H9 (cell line): ENCODE data around the gene USP53. TPM values are rescaled to one million over a fixed set of nuclear protein-coding genes. Genes with fewer than 3 reads are reported as not detected.

Experiments
- DNase-seq: peaks from one replicate; pipeline ENCODE4 v3.0.0-alpha.2; 2017
- H2AFZ ChIP-seq: one replicate; pipeline ENCODE4 v1.6.1; 2013; ENCODE audit warnings: mild to moderate bottlenecking, low read length, control low read depth, moderate library complexity
- H2AK5ac ChIP-seq: 2 replicates; pipeline ENCODE4 v1.6.1; 2013; ENCODE audit warnings: low read length, control low read depth, mixed read lengths; ENCODE audit not compliant: insufficient read length
- H2BK120ac ChIP-seq: one replicate; pipeline ENCODE4 v1.6.1; 2013; ENCODE audit warnings: low read depth, mild to moderate bottlenecking, low read length, control low read depth, inconsistent platforms; ENCODE audit not compliant: poor library complexity, severe bottlenecking
- H2BK12ac ChIP-seq: 2 replicates; pipeline ENCODE4 v1.6.1; 2013; ENCODE audit warnings: low read length, control low read depth, mixed read lengths, low read depth; ENCODE audit not compliant: insufficient read length
- H2BK15ac ChIP-seq: 2 replicates; pipeline ENCODE4 v1.6.1; 2013; ENCODE audit warnings: low read depth, low read length, control low read depth
- H2BK20ac ChIP-seq: one replicate; pipeline ENCODE4 v1.6.1; 2013; ENCODE audit warnings: low read depth, mild to moderate bottlenecking, low read length, control low read depth, inconsistent platforms; ENCODE audit not compliant: poor library complexity, severe bottlenecking
- H2BK5ac ChIP-seq: 2 replicates; pipeline ENCODE4 v1.6.1; 2013; ENCODE audit warnings: low read length, control low read depth, mixed read lengths; ENCODE audit not compliant: insufficient read length
- H3K14ac ChIP-seq: 2 replicates; pipeline ENCODE4 v1.6.1; 2013; ENCODE audit warnings: low read length, control low read depth; ENCODE audit not compliant: insufficient read depth
- H3K18ac ChIP-seq: 2 replicates; pipeline ENCODE4 v1.6.1; 2013; ENCODE audit warnings: low read depth, mild to moderate bottlenecking, mixed read lengths, low read length, control low read depth; ENCODE audit not compliant: insufficient read length
- H3K23ac ChIP-seq: 2 replicates; pipeline ENCODE4 v1.6.1; 2013; ENCODE audit warnings: low read length, control low read depth, mixed read lengths, low read depth; ENCODE audit not compliant: insufficient read length
- H3K23me2 ChIP-seq: 2 replicates; pipeline ENCODE4 v1.6.1; 2013; ENCODE audit warnings: low read depth, mild to moderate bottlenecking, mixed read lengths, low read length, control low read depth; ENCODE audit not compliant: insufficient read length, poor library complexity, severe bottlenecking
- H3K27ac ChIP-seq: 2 replicates; pipeline ENCODE4 v1.5.1; 2013; ENCODE audit warnings: low read length, control low read depth, mixed read lengths, low read depth; ENCODE audit not compliant: insufficient read length
- H3K27me3 ChIP-seq: 2 replicates; pipeline ENCODE4 v1.6.1; 2013; ENCODE audit warnings: low read length, control low read depth, inconsistent platforms; ENCODE audit not compliant: insufficient read depth
- H3K4ac ChIP-seq: 2 replicates; pipeline ENCODE4 v1.6.1; 2013; ENCODE audit warnings: low read depth, mild to moderate bottlenecking, control low read depth, inconsistent platforms, low read length, moderate library complexity
- H3K4me1 ChIP-seq: 2 replicates; pipeline ENCODE4 v1.6.1; 2013; ENCODE audit warnings: low read length, control low read depth, inconsistent platforms; ENCODE audit not compliant: insufficient read depth
- H3K4me2 ChIP-seq: 2 replicates; pipeline ENCODE4 v1.6.1; 2013; ENCODE audit warnings: low read length, control low read depth, mixed read lengths; ENCODE audit not compliant: insufficient read length, insufficient read depth
- H3K56ac ChIP-seq: 2 replicates; pipeline ENCODE4 v1.6.1; 2013; ENCODE audit warnings: low read depth, mild to moderate bottlenecking, mixed read lengths, low read length, control low read depth; ENCODE audit not compliant: insufficient read length
- H3K79me1 ChIP-seq: 2 replicates; pipeline ENCODE4 v1.6.1; 2013; ENCODE audit warnings: low read depth, mild to moderate bottlenecking, moderate library complexity, low read length, control low read depth, inconsistent platforms; ENCODE audit not compliant: insufficient read depth, poor library complexity, severe bottlenecking
- H3K79me2 ChIP-seq: 2 replicates; pipeline ENCODE4 v1.6.1; 2013; ENCODE audit warnings: low read length, control low read depth, inconsistent platforms; ENCODE audit not compliant: insufficient read depth
- H3K9ac ChIP-seq: 2 replicates; pipeline ENCODE4 v1.6.1; 2013; ENCODE audit warnings: low read length, control low read depth, mixed read lengths; ENCODE audit not compliant: insufficient read length; ENCODE audit errors: extremely low read depth
- H3K9me3 ChIP-seq: one replicate; pipeline ENCODE4 v1.6.1; 2013; ENCODE audit warnings: low read depth, low read length, inconsistent platforms; ENCODE audit not compliant: control insufficient read depth
- H3T11ph ChIP-seq: one replicate; pipeline ENCODE4 v1.6.1; 2013; ENCODE audit warnings: mild to moderate bottlenecking, low read length, control low read depth, inconsistent platforms
- H4K20me1 ChIP-seq: one replicate; pipeline ENCODE4 v1.6.1; 2013; ENCODE audit not compliant: control insufficient read depth, insufficient read length, insufficient read depth
- H4K5ac ChIP-seq: 2 replicates; pipeline ENCODE4 v1.6.1; 2013; ENCODE audit warnings: low read depth, mild to moderate bottlenecking, mixed read lengths, low read length, control low read depth; ENCODE audit not compliant: insufficient read length
- H4K8ac ChIP-seq: replicated peaks from 2 replicates; pipeline ENCODE4 v1.6.1; 2013; ENCODE audit warnings: low read length, control low read depth, mixed read lengths, low read depth; ENCODE audit not compliant: insufficient read length
- H4K91ac ChIP-seq: 2 replicates; pipeline ENCODE4 v1.6.1; 2013; ENCODE audit warnings: low read depth, mild to moderate bottlenecking, moderate library complexity, mixed read lengths, low read length, control low read depth; ENCODE audit not compliant: insufficient read length
- H3K27ac Mint-ChIP-seq, 3 experiments: 2 replicates in 2 of 3; 3 replicates in 1 of 3; pipeline ENCODE4 v1.8.0; 2020 to 2021; ENCODE audit warnings: mixed read lengths in 3 of 3, mild to moderate bottlenecking in 1 of 3, moderate library complexity in 1 of 3
- H3K27me3 Mint-ChIP-seq: 2 replicates; pipeline ENCODE4 v1.8.0; 2021; ENCODE audit warnings: low read depth, mild to moderate bottlenecking, moderate library complexity, mixed read lengths
- H3K36me3 Mint-ChIP-seq, 3 experiments: 2 replicates in 2 of 3; 3 replicates in 1 of 3; pipeline ENCODE4 v1.8.0; 2020 to 2021; ENCODE audit warnings: low read depth in 3 of 3, mixed read lengths in 3 of 3; ENCODE audit not compliant: insufficient read depth in 1 of 3
- H3K4me1 Mint-ChIP-seq, 2 experiments: 2 replicates each; pipeline ENCODE4 v1.8.0; 2020; ENCODE audit warnings: mixed read lengths in 2 of 2
- H3K4me3 Mint-ChIP-seq, 2 experiments: 2 replicates in 1 of 2; 3 replicates in 1 of 2; pipeline ENCODE4 v1.8.0; 2020 to 2021; ENCODE audit warnings: mild to moderate bottlenecking in 2 of 2, mixed read lengths in 2 of 2, moderate library complexity in 1 of 2
- H3K9me3 Mint-ChIP-seq, 2 experiments: 2 replicates in 1 of 2; 3 replicates in 1 of 2; pipeline ENCODE4 v1.8.0; 2020; ENCODE audit warnings: mild to moderate bottlenecking in 2 of 2, mixed read lengths in 2 of 2, moderate library complexity in 1 of 2
- WGBS: extraction: QIAGEN DNeasy Blood & Tissue Kit; methylation state at CpG from one replicate; pipeline ENCODE4 v1.1.7; 2013; ENCODE audit warnings: missing lambda C conversion rate, low lambda C conversion rate, mixed read lengths; ENCODE audit not compliant: insufficient read length; ENCODE audit errors: extremely low coverage; 5-methylcytosine and 5-hydroxymethylcytosine counted together
- total RNA-seq: library from RNA; stranded (reverse); gene quantifications from 2 replicates; pipeline ENCODE4 v1.2.1, GENCODE V29; 2021
- TF ChIP-seq, protein P1 (sequence below): fragments of 200-600 bp; sonication (generic); conservative IDR thresholded peaks from 3 replicates; pipeline ENCODE4 v1.8.0; 2021; ENCODE audit warnings: antibody characterized with exemption, mild to moderate bottlenecking

USP53 gene
- total RNA-seq, 1 experiment from 2014 or later = 18.4 TPM

DNA sequence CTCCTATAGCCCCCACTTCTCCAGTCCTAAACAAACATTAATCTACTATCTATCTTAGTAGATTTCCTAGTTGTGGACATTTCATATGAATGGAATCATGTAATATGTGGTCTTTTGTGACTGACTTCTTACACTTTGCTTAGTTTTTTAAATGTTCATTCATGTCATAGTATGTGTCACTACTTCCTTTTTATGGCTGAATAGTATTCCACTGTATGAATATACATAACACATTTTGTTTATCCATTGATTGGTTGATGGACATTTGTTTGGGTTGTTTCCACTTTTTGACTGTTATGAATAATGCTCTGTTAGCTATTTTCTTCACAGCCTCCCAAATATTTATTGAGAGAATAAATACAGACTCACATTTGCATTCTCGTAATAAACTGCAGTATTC lies 19.8 kb downstream of the USP53 start:
- H3K79me2 ChIP-seq = no peaks in the 10 kb centered on the region
- no peak overlapping the region for H3K14ac ChIP-seq
- H4K5ac ChIP-seq = no peak overlapping the region
- H3K79me1 ChIP-seq = no peaks in the 10 kb centered on the region
- no peak overlapping the region for H2BK5ac ChIP-seq
- no peak overlapping the region for H3T11ph ChIP-seq
- H3K27ac ChIP-seq = no peak overlapping the region
- H3K4me1 Mint-ChIP-seq = peaks cover 0 to 7% of the 10 kb centered on the region in 2 experiments; a peak in 2 of 4 replicates
- H3K9me3 ChIP-seq = no peaks in the 10 kb centered on the region
- no peaks in the 10 kb centered on the region for H4K20me1 ChIP-seq
- H3K27me3 Mint-ChIP-seq = no peaks in the 10 kb centered on the region
- no peak overlapping the region for H2BK12ac ChIP-seq
- H3K23me2 ChIP-seq = no peaks in the 10 kb centered on the region
- no peak overlapping the region for H4K8ac ChIP-seq
- no peak overlapping the region for H2BK120ac ChIP-seq
- H3K9me3 Mint-ChIP-seq = no peaks in the 10 kb centered on the region
- H3K4me3 Mint-ChIP-seq = no peak overlapping the region
- DNase-seq = no peak
- no peak overlapping the region for H2AK5ac ChIP-seq
- H4K91ac ChIP-seq = no peak overlapping the region
- no peak overlapping the region for H2BK20ac ChIP-seq
- no peak overlapping the region for H3K23ac ChIP-seq
- no peak overlapping the region for H2BK15ac ChIP-seq
- H3K18ac ChIP-seq = no peak overlapping the region
- no peak overlapping the region for H3K9ac ChIP-seq
- no CpG with 5 or more reads among the region's 1 CpG for WGBS
- H3K4me1 ChIP-seq = no peaks in the 10 kb centered on the region
- H3K4ac ChIP-seq = no peak overlapping the region
- H3K36me3 Mint-ChIP-seq = peaks cover 3 to 13% (median 4%) of the 10 kb centered on the region in 3 experiments; a peak in 5 of 7 replicates
- TF ChIP-seq, protein P1, sequence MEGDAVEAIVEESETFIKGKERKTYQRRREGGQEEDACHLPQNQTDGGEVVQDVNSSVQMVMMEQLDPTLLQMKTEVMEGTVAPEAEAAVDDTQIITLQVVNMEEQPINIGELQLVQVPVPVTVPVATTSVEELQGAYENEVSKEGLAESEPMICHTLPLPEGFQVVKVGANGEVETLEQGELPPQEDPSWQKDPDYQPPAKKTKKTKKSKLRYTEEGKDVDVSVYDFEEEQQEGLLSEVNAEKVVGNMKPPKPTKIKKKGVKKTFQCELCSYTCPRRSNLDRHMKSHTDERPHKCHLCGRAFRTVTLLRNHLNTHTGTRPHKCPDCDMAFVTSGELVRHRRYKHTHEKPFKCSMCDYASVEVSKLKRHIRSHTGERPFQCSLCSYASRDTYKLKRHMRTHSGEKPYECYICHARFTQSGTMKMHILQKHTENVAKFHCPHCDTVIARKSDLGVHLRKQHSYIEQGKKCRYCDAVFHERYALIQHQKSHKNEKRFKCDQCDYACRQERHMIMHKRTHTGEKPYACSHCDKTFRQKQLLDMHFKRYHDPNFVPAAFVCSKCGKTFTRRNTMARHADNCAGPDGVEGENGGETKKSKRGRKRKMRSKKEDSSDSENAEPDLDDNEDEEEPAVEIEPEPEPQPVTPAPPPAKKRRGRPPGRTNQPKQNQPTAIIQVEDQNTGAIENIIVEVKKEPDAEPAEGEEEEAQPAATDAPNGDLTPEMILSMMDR = no peak
- no peak overlapping the region for H3K4me2 ChIP-seq
- H3K27me3 ChIP-seq = no peaks in the 10 kb centered on the region
- no peak overlapping the region for H3K56ac ChIP-seq
- H3K27ac Mint-ChIP-seq = no peak overlapping the region
- H2AFZ ChIP-seq = no peak overlapping the region
